ENCODE measurements around the gene CABYR. TPM values are rescaled to one million over a fixed set of nuclear protein-coding genes. Genes with fewer than 3 reads are reported as not detected.
A peak's percentile ranks its signal among the peaks of the same experiment; 100 is the strongest.

Gene CABYR
- total RNA-seq, 2 donors from 2014 or later, result 0.38 to 0.86 TPM

GRCh38 chr18:24185805-24186204 lies 46.9 kb downstream of the CABYR start:
- intact Hi-C loops (cut with DNase I), result no loop called here
- DNase-seq, result no peak
- ATAC-seq, result no peak

- no peak for ATAC-seq
- intact Hi-C loops (cut with DNase I), result no loop called here
- DNase-seq, result no peak
Observed at GRCh38 chr18:24187049-24187448, 48.2 kb downstream of the CABYR start.

GRCh38 chr18:24187689-24188088 lies 48.8 kb downstream of the CABYR start:
- ATAC-seq, result peak in 1 of 2 donors; percentile 33
- intact Hi-C loops (cut with DNase I), result no loop called here

GRCh38 chr18:24188120-24188519 lies 49.3 kb downstream of the CABYR start:
- intact Hi-C loops (cut with DNase I), result no loop called here
- ATAC-seq (no peak), DNase-seq (no peak)

More at GRCh38 chr18:24187689-24188088, 48.8 kb downstream of the CABYR start:
- DNase-seq, result no peak

- no peak for DNase-seq
- intact Hi-C loops (cut with DNase I), result no loop called here
- ATAC-seq, result peak; percentile 37 to 73
Observed at GRCh38 chr18:24189007-24189528, 50.2 kb downstream of the CABYR start.

GRCh38 chr18:24189664-24190346 lies 50.9 kb downstream of the CABYR start:
- ATAC-seq (no peak), DNase-seq (no peak)
- intact Hi-C loops (cut with DNase I), result no loop called here

- intact Hi-C loops (cut with DNase I), result no loop called here
- DNase-seq (no peak), ATAC-seq (no peak)
Observed at GRCh38 chr18:24190590-24190989, 51.7 kb downstream of the CABYR start.

- intact Hi-C loops (cut with DNase I), result no loop called here
- no peak for ATAC-seq
- no peak for DNase-seq
Observed at GRCh38 chr18:24195296-24196053, 56.6 kb downstream of the CABYR start.

- intact Hi-C loops (cut with DNase I), result no loop called here
- DNase-seq (no peak), ATAC-seq (no peak)
Observed at GRCh38 chr18:24196764-24197163, 57.9 kb downstream of the CABYR start.

GRCh38 chr18:24197412-24197811 lies 58.5 kb downstream of the CABYR start:
- no peak for DNase-seq
- intact Hi-C loops (cut with DNase I), result no loop called here
- ATAC-seq, result no peak

- intact Hi-C loops (cut with DNase I), result no loop called here
- peak in 1 of 2 donors; percentile 55 for ATAC-seq
- DNase-seq, result no peak
Observed at GRCh38 chr18:24198461-24198860, 59.6 kb downstream of the CABYR start.

GRCh38 chr18:24199372-24199962 lies 60.6 kb downstream of the CABYR start:
- DNase-seq, result no peak
- ATAC-seq, result peak in 1 of 2 donors; percentile 54
- intact Hi-C loops (cut with DNase I), result no loop called here

GRCh38 chr18:24200494-24201290 lies 61.8 kb downstream of the CABYR start:
- ATAC-seq, result peak in 1 of 2 donors; percentile 62
- no peak for DNase-seq
- intact Hi-C loops (cut with DNase I), result no loop called here

- intact Hi-C loops (cut with DNase I), result no loop called here
- ATAC-seq (no peak), DNase-seq (no peak)
Observed at GRCh38 chr18:24201699-24202687, 63.1 kb downstream of the CABYR start.

GRCh38 chr18:24204904-24205303 lies 66.0 kb downstream of the CABYR start:
- DNase-seq (no peak), ATAC-seq (no peak)
- intact Hi-C loops (cut with DNase I), result no loop called here

GRCh38 chr18:24208270-24209035 lies 69.6 kb downstream of the CABYR start:
- intact Hi-C loops (cut with DNase I), result no loop called here
- no peak for ATAC-seq
- no peak for DNase-seq

- intact Hi-C loops (cut with DNase I), result no loop called here
- ATAC-seq (no peak), DNase-seq (no peak)
Observed at GRCh38 chr18:24209558-24209957, 70.7 kb downstream of the CABYR start.
